Uterus (tissue), 2 donors: ENCODE results near the gene INSIG1.

Experiments
- POLR2A ChIP-seq, 2 donors: fragments of 450-650 bp; IDR thresholded peaks; one replicate each; pipeline ENCODE4 v1.6.1; 2016; ENCODE audit warnings: antibody characterized with exemption in 2 of 2, mild to moderate bottlenecking in 1 of 2, moderate library complexity in 1 of 2
- TF ChIP-seq, protein P1 (sequence below), 4 experiments: fragments of 200-600 bp in 2 of 4; fragments of 450-650 bp in 2 of 4; sonication (generic) in 2 of 4; IDR thresholded peaks; one replicate each; pipeline ENCODE4 v1.5.1; 2016 to 2019; ENCODE audit warnings: antibody characterized with exemption in 4 of 4, mild to moderate bottlenecking in 2 of 4, moderate library complexity in 1 of 4

- TF ChIP-seq, protein P1, sequence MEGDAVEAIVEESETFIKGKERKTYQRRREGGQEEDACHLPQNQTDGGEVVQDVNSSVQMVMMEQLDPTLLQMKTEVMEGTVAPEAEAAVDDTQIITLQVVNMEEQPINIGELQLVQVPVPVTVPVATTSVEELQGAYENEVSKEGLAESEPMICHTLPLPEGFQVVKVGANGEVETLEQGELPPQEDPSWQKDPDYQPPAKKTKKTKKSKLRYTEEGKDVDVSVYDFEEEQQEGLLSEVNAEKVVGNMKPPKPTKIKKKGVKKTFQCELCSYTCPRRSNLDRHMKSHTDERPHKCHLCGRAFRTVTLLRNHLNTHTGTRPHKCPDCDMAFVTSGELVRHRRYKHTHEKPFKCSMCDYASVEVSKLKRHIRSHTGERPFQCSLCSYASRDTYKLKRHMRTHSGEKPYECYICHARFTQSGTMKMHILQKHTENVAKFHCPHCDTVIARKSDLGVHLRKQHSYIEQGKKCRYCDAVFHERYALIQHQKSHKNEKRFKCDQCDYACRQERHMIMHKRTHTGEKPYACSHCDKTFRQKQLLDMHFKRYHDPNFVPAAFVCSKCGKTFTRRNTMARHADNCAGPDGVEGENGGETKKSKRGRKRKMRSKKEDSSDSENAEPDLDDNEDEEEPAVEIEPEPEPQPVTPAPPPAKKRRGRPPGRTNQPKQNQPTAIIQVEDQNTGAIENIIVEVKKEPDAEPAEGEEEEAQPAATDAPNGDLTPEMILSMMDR (IDR thresholded peaks at IDR 0.05): no peak
- no peak for TF ChIP-seq POLR2A (IDR thresholded peaks at IDR 0.05)
Observed at GRCh38 chr7:155298288-155298833, 683 bp downstream of the INSIG1 start.
